ENCODE measurements around the gene MRPS9.

Gene MRPS9

DNA sequence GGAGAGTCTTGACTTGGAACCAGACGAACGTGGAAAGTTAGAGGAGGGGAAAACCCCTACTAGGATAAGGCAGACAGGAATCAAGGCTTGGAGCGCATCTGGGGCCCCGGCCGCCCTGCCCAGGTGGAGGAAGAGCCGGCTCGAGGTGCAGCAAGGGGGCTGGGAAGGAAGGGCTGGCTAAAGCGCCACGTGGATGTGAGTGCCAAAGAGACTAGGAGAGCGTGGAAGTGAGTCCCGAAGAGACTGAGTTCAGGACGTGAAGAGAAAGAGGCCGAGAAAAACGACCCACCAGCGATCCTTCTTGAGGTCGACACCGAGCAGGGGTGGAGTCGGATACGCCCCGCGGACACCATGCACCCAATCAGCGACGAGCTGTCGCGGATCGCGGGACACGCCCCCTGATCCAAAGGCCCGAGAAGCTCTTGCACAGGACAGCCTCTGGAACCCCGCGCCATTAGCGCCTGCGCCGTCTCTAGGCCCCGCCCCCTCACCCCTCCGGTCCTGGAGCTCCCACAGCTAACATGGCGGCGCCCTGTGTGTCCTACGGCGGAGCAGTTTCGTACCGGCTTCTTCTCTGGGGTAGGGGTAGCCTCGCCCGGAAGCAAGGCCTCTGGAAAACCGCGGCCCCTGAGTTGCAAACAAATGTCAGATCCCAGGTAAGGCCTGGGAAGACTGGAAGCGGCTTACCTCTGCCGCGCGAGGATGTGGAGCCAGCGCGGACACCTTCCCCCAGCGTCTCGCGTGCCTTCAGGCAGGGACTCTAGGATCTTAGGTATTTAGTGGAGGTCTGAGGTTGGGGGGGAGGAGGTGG, at the start of gene MRPS9:
MRPS9 (plus strand) TSS at position 498 of the 811 bp plus-strand sequence; CDS start at position 522, 24 bp downstream.
- DNase-seq (ENCODE audit: low read depth) = peak; percentile 98

- no peak for DNase-seq (ENCODE audit: low read depth)
These were observed 32.5 kb upstream of the MRPS9 start for GRCh38 chr2:105005181-105005951.

- DNase-seq (ENCODE audit: low read depth) = no peak
These were observed 30.5 kb upstream of the MRPS9 start for GRCh38 chr2:105007367-105007766.

DNA sequence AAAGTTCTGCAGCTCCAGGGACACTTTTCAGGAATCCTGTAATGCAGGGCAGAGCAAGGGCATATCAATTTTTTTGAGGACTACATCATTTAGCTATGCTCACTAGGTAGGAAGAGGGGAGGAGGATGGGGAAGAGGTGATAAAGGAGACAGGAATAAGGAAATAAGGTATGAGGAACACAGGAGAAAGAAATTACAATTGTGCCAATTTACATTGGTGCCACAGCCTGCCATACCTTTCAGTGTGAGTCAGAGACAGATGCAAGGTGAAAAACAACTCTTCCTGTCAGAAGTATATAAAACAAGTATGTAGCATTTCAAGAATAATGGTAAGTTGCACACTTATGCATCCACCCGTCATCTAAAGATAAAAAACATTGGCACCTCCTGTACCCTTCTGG, 5.4 kb upstream of the MRPS9 start:
- no peak for DNase-seq (ENCODE audit: low read depth)

GRCh38 chr2:105034170-105034569, 3.7 kb upstream of the MRPS9 start:
- DNase-seq (ENCODE audit: low read depth) = no peak

DNA sequence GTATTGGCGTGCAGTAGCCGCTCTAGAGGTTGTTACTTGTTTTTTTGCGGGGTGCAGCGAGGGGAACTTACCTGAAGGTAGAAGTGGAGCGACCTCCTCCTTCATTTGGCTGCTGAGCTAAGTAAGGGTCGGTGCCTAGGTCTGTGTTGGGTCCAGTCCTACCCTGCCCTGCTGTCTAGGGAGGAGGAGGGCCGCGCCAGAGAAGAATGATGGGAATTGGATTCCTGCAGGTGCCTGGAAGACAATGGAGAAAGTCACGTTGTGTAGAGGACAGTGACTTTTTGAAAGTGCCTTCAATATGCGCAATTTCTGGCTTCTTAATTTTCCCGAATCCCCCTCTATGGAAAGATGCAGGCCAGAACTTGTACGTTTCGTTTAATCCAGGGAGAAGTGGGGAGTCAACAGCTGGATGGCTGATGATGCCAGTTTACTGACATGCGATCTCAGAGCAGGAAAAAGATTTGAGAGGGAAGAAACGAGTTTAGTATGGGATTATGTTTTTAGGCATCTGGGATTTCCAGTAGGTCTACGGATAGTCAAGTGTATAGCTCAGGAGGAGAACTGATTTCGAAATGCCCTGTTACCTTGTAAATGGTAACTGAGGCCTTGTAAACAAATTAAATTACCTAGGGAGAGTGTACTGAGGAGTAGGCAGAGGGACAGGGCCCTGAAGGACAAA, 653 bp downstream of the MRPS9 start:
- DNase-seq (ENCODE audit: low read depth) = peak; percentile 7

GRCh38 chr2:105039559-105039958, 1.7 kb downstream of the MRPS9 start:
- DNase-seq (ENCODE audit: low read depth) = no peak

GRCh38 chr2:105042189-105042588, 4.3 kb downstream of the MRPS9 start:
- DNase-seq (ENCODE audit: low read depth) = no peak

DNA sequence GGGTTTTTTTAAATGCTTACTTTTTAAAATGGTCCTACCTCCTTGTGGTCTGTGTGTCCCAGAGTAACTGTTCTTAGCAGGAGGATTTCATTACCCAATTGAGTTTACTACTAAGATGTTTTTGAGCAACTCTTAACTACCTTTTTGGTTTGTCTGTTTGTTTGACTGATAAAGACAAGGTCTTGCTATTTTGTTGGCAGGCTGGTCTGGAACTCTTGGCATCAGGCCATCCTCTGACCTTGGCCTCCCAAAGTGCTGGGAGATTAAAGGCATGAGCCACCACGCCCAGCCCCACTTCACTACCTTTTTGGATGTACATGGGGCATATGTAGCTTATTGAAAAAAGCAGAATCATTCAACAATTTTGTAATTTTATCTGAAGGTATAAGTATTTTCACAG, 14.9 kb downstream of the MRPS9 start:
- no peak for DNase-seq (ENCODE audit: low read depth)

DNA sequence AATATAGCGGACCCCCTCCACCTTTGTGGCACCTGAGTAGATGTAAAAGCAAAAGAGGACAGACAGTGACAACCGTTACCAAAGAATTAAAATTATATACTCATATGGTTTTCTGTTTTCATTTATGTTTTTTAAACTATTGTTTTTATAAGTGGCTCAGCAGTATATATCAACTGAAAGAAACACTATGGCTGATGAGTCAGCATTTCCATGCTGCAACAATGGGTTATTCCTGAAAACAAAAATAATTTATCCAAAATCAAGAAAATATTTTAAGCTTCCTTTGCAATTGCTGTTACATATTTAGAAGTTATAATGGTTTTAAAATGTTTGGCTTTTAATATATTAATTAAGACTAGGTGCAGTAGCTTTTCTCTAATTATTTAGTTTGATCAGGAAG, 17.7 kb downstream of the MRPS9 start:
- DNase-seq (ENCODE audit: low read depth) = no peak

- no peak for DNase-seq (ENCODE audit: low read depth)
These were observed 18.4 kb downstream of the MRPS9 start for GRCh38 chr2:105056245-105056644.

GRCh38 chr2:105057005-105057404, 19.1 kb downstream of the MRPS9 start:
- no peak for DNase-seq (ENCODE audit: low read depth)

- no peak for DNase-seq (ENCODE audit: low read depth)
These were observed 23.7 kb downstream of the MRPS9 start for GRCh38 chr2:105061560-105061959.

DNA sequence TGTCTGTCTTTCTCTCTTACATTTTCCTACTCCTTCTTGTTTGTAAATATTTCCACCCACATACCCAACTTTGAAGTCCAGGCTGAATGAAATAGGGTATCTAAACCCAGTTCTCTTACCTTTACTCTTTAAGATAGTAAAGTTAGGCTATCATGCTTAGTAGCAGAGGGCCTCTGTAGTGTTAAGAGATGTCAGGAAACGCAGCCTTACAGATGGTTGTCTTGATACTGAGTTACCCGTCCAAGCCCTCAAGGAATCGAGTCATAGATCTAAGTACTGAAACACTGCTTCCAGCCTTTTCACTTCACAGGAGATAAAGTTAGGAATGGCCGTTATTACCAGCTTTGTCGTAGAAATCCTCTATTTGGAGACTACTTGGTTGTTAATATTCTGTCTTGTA, 24.3 kb downstream of the MRPS9 start:
- no peak for DNase-seq (ENCODE audit: low read depth)

DNA sequence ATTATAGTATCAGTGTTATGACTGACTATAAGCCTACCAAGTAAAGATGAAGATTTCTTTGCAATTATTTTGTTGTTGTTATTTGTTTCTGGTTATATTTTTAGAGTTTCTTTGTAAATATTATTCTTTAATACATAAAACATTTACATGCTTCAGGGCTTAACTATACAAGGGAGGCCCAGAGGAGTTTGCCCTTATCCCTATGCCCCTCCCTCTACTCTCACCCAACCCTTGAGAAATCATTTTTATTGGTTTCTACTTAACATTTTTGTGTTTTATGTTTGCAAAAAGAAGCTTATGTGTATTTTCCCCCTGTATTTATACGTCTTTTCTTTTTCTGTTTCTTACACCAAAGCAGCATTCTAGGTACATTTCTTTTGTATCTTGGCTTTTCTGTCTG, 30.5 kb downstream of the MRPS9 start:
- no peak for DNase-seq (ENCODE audit: low read depth)

GRCh38 chr2:105068875-105069274, 31.0 kb downstream of the MRPS9 start:
- no peak for DNase-seq (ENCODE audit: low read depth)

GRCh38 chr2:105070010-105070865, 32.4 kb downstream of the MRPS9 start:
- DNase-seq (ENCODE audit: low read depth) = no peak

- DNase-seq (ENCODE audit: low read depth) = no peak
These were observed 33.5 kb downstream of the MRPS9 start for GRCh38 chr2:105071379-105071778.

DNA sequence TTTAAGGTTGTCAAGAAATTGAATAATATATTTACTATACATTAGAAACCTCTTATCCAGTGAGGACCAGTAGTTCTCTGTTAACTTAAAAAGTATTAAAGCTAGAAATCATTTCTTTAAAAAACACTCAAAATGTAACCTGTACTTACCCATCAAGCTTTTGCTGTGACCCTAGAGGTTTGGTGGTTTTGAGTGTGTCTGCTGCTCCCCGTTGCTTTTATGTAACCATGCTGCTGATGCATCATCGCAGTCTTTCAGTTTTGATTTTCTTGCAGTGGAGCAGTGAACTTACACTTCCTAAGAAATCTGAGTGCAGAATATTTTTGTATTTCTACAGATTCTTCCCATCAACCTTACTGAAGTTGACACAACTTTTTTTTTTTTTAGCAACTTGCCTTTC, 34.2 kb downstream of the MRPS9 start:
- no peak for DNase-seq (ENCODE audit: low read depth)

GRCh38 chr2:105073591-105073990, 35.7 kb downstream of the MRPS9 start:
- no peak for DNase-seq (ENCODE audit: low read depth)

GRCh38 chr2:105076121-105076520, 38.3 kb downstream of the MRPS9 start:
- no peak for DNase-seq (ENCODE audit: low read depth)

Measured in EH (cell line).